ENCODE measurements around the gene KLK12. TPM values are rescaled to one million over a fixed set of nuclear protein-coding genes. Genes with fewer than 3 reads are reported as not detected.

KLK12 gene
- total and polyA plus RNA-seq, 9 of the 15 experiments (the other 6 are each of a cell fraction or from before 2014, with no cell fraction given), result not detected

GRCh38 chr19:51003316-51003715 is 31.5 kb downstream of the KLK12 start:
- FAIRE-seq (no peak), DNase-seq (ENCODE audit: extremely low read depth in 1 of 4, low spot score in 3 of 4) (no peak), ATAC-seq (no peak)
- Histone ChIP-seq H3K4me2 (ENCODE audit: insufficient read depth, low read length) (peak overlapping the region; percentile 59; the same call in 1 of the 2 replicates), H3K9ac (ENCODE audit: insufficient read depth in 1 of 2, low read depth in 2 of 2, low read length in 2 of 2) (no peak overlapping the region; a peak in 2 of 4 replicates), H3K27me3 (ENCODE audit: control insufficient read depth in 2 of 2, insufficient read depth in 2 of 2, low read length in 2 of 2) (peaks cover 0 to 8% of the 10 kb centered on the region in 2 experiments; a peak in 2 of 5 replicates), H3K36me3 (ENCODE audit: control insufficient read depth, insufficient read depth, low read length) (no peaks in the 10 kb centered on the region), H4K20me1 (replicated peaks; ENCODE audit: control insufficient read depth, insufficient read depth, low read length) (no peaks in the 10 kb centered on the region), H2AFZ (ENCODE audit: low read depth, low read length) (peak overlapping the region; percentile 93), H3K79me2 (ENCODE audit: control insufficient read depth, insufficient read depth, low read length) (no peaks in the 10 kb centered on the region), H3K4me3 (no peak overlapping the region), H3K9me3 (replicated peaks; ENCODE audit: control insufficient read depth, insufficient read depth, low read depth, low read length) (no peaks in the 10 kb centered on the region), H3K27ac (ENCODE audit: extremely low read depth, low read depth, low read length) (no peak overlapping the region), H3K9me1 (ENCODE audit: control insufficient read depth, insufficient read depth, low read length) (no peaks in the 10 kb centered on the region), H3K4me1 (replicated peaks in 1 of 2; ENCODE audit: control insufficient read depth in 2 of 2, insufficient read depth in 2 of 2, low read length in 2 of 2) (peaks cover 19 to 32% of the 10 kb centered on the region in 2 experiments; a peak in 4 of 5 replicates)
- no peak for TF ChIP-seq ZNF444 (CRISPR knock-in tag; IDR thresholded peaks at IDR 0.05)
- TF ChIP-seq SPI1 (IDR thresholded peaks at IDR 0.05; ENCODE audit: borderline replicate concordance, low read depth, low read length), result peak; percentile 23; the same call in 1 of the 2 replicates
- POLR2A ChIA-PET, result interaction anchor here (0.6 kb wide), 1 partner anchor 70 kb away, joined by 3 read pairs; no protein-coding TSS in a partner anchor
- CTCF ChIA-PET (ENCODE audit: low intra/inter-chr PET ratio), result no interaction called here
- in situ Hi-C loops (cut with MboI) (no loop called here), intact Hi-C loops (cut with micrococcal nuclease) (no loop called here)
- BruUV-seq (replicated peaks), result no TSS peak
- 67% methylated on average over 7 of the region's 7 CpGs for WGBS (ENCODE audit: insufficient coverage, low coverage, missing lambda C conversion rate)

DNA sequence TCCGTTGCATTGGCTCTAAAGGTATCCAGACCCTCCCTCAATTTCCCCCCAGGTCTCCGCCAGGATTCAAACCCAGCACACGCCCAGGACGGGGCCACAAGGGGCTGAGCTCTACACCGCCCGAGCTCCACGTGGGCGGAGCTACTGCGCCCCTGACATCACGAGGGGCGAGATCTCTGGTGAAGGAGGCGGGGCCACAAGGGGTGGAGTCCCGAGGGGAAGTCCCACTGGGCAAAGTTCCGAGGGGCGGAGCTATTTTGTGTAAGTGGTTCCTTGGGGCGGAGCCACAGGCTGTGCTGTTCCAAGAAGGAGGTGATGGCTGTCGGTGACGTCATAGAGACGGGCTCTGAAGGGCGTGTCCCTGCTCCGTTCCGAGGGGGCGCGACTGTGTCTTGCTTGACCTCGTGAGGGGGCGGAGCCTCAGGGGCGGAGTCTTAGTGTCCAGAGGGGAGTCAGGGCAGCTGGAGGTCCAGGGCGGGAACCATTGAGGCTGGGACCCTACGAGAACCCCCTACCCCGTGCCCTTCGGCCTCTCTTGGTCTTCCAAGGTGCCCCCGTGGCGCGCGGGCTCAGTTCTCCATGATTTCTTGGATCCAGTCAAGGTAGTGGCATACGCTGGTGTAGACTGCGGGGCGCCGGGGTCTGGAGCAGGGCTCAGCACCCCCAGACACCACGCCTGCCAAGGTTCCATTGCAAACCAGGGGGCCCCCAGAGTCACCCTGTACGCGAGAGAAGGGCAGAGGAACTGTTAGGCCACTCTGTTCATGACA is 32.1 kb downstream of the KLK12 start:
- Histone ChIP-seq H3K27ac (ENCODE audit: extremely low read depth, low read depth, low read length) (peak overlapping the region; percentile 53; the same call in 1 of the 3 replicates), H3K9me3 (replicated peaks; ENCODE audit: control insufficient read depth, insufficient read depth, low read depth, low read length) (no peaks in the 10 kb centered on the region), H3K36me3 (ENCODE audit: control insufficient read depth, insufficient read depth, low read length) (no peaks in the 10 kb centered on the region), H3K27me3 (ENCODE audit: control insufficient read depth in 2 of 2, insufficient read depth in 2 of 2, low read length in 2 of 2) (peaks cover 0 to 8% of the 10 kb centered on the region in 2 experiments; a peak in 2 of 5 replicates), H3K9ac (ENCODE audit: insufficient read depth in 1 of 2, low read depth in 2 of 2, low read length in 2 of 2) (peak overlapping the region; percentile 53 to 87; a peak in 3 of 4 replicates), H3K4me1 (replicated peaks in 1 of 2; ENCODE audit: control insufficient read depth in 2 of 2, insufficient read depth in 2 of 2, low read length in 2 of 2) (peaks cover 19 to 32% of the 10 kb centered on the region in 2 experiments; a peak in 4 of 5 replicates), H4K20me1 (replicated peaks; ENCODE audit: control insufficient read depth, insufficient read depth, low read length) (no peaks in the 10 kb centered on the region), H3K79me2 (ENCODE audit: control insufficient read depth, insufficient read depth, low read length) (no peaks in the 10 kb centered on the region), H2AFZ (ENCODE audit: low read depth, low read length) (peak overlapping the region; percentile 97), H3K4me2 (ENCODE audit: insufficient read depth, low read length) (peak overlapping the region; percentile 88), H3K4me3 (peak overlapping the region; percentile 26), H3K9me1 (ENCODE audit: control insufficient read depth, insufficient read depth, low read length) (no peaks in the 10 kb centered on the region)
- ATAC-seq, result peak; percentile 98
- WGBS (ENCODE audit: insufficient coverage, low coverage, missing lambda C conversion rate), result 28% methylated on average over 42 of the region's 42 CpGs
- ChIA-PET CTCF (ENCODE audit: low intra/inter-chr PET ratio) (no interaction called here), POLR2A (interaction anchor here (0.6 to 1.8 kb wide), 6 partner anchors 9 to 199 kb away, joined by 3 to 11 read pairs (median 4); partner anchors contain the start of gene CTU1)
- BruUV-seq (replicated peaks), result no TSS peak
- intact Hi-C loops (cut with micrococcal nuclease) (no loop called here), in situ Hi-C loops (cut with MboI) (no loop called here)
- FAIRE-seq, result peak; percentile 100
- DNase-seq (ENCODE audit: extremely low read depth in 1 of 4, low spot score in 3 of 4), result peak; percentile 97 to 99 (median 98)
- TF ChIP-seq MTA3 (IDR thresholded peaks at IDR 0.05; ENCODE audit: borderline replicate concordance) (0 out of 2 replicates have a peak, but pooled peaks have one; percentile 58), USF2 (CRISPR knock-in tag; IDR thresholded peaks at IDR 0.05) (peak; percentile 78), BACH1 (tag; IDR thresholded peaks at IDR 0.05) (no peak), ZNF277 (CRISPR knock-in tag; IDR thresholded peaks at IDR 0.05; ENCODE audit: borderline replicate concordance) (no peak), HMGN3 (IDR thresholded peaks at IDR 0.05; ENCODE audit: borderline replicate concordance, extremely low read depth, insufficient read length, low read depth, low read length) (peak; percentile 21), HCFC1 (IDR thresholded peaks at IDR 0.05; ENCODE audit: low read depth, low read length) (peak; percentile 11; the same call in 1 of the 2 replicates)
- TF ChIP-seq, protein P1, sequence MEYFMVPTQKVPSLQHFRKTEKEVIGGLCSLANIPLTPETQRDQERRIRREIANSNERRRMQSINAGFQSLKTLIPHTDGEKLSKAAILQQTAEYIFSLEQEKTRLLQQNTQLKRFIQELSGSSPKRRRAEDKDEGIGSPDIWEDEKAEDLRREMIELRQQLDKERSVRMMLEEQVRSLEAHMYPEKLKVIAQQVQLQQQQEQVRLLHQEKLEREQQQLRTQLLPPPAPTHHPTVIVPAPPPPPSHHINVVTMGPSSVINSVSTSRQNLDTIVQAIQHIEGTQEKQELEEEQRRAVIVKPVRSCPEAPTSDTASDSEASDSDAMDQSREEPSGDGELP (CRISPR knock-in tag; IDR thresholded peaks at IDR 0.05; ENCODE audit: borderline replicate concordance), result peak; percentile 58; the same call in 1 of the 2 replicates

All from K562 (cell line).